Esophagus muscularis mucosa (tissue), 3 donors: ENCODE measurements around the gene MAST4.

Source experiments
- POLR2A ChIP-seq: fragments of 450-650 bp; IDR thresholded peaks from one replicate; pipeline ENCODE4 v1.6.1; 2017; ENCODE audit warnings: antibody characterized with exemption, moderate library complexity, mild to moderate bottlenecking, low read depth
- TF ChIP-seq, protein P1 (sequence below), 3 experiments: fragments of 200-600 bp in 2 of 3; fragments of 450-650 bp in 1 of 3; sonication (generic) in 2 of 3; IDR thresholded peaks; one replicate each; pipeline ENCODE4 v1.5.1; 2017 to 2019; ENCODE audit warnings: antibody characterized with exemption in 3 of 3, mild to moderate bottlenecking in 2 of 3, moderate library complexity in 1 of 3

DNA sequence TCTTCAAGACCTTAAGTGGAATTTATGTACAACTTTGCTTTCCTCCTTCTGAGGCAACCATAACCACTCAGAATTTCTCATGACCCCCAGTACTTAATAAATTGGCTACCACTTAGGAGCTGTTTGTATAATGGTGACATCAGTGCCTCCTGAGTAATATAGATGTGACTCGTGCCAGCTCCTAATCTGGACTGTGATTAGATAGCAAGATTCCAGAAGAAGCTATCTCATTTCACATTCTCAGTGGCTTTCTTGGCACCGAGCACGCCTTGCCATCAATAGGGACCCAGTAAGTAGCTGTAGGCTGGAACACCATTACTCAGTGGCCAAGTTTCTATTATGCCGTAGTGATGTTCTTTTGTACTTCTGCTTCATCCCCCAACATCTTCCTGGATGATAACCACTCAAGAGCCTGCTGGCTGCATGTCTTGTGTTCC lies 371.7 kb downstream of the MAST4 start:
- no peak for TF ChIP-seq POLR2A
- TF ChIP-seq, protein P1, sequence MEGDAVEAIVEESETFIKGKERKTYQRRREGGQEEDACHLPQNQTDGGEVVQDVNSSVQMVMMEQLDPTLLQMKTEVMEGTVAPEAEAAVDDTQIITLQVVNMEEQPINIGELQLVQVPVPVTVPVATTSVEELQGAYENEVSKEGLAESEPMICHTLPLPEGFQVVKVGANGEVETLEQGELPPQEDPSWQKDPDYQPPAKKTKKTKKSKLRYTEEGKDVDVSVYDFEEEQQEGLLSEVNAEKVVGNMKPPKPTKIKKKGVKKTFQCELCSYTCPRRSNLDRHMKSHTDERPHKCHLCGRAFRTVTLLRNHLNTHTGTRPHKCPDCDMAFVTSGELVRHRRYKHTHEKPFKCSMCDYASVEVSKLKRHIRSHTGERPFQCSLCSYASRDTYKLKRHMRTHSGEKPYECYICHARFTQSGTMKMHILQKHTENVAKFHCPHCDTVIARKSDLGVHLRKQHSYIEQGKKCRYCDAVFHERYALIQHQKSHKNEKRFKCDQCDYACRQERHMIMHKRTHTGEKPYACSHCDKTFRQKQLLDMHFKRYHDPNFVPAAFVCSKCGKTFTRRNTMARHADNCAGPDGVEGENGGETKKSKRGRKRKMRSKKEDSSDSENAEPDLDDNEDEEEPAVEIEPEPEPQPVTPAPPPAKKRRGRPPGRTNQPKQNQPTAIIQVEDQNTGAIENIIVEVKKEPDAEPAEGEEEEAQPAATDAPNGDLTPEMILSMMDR (IDR thresholded peaks at IDR 0.05): no peak
